Measurements from ENCODE around the gene HS6ST2.

DNA sequence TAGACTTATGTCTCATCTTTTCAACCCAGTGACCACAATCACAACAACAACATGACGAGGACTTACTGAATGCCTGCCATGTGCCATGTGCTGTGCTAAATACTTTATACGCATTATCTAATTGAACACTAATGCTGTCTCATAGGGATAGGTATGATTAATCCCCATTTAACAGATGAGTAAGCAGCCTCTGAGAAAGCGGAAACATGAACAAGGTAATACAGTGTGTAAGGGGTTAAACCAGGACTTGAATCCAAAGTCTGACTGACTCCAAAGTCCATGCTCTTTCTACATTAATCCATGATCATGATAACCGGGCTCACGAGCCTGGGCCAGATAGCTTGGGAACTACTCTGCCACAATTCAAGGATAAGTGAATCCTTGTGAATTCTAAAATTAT, 364.3 kb downstream of the HS6ST2 start:
- TF ChIP-seq, protein P1, sequence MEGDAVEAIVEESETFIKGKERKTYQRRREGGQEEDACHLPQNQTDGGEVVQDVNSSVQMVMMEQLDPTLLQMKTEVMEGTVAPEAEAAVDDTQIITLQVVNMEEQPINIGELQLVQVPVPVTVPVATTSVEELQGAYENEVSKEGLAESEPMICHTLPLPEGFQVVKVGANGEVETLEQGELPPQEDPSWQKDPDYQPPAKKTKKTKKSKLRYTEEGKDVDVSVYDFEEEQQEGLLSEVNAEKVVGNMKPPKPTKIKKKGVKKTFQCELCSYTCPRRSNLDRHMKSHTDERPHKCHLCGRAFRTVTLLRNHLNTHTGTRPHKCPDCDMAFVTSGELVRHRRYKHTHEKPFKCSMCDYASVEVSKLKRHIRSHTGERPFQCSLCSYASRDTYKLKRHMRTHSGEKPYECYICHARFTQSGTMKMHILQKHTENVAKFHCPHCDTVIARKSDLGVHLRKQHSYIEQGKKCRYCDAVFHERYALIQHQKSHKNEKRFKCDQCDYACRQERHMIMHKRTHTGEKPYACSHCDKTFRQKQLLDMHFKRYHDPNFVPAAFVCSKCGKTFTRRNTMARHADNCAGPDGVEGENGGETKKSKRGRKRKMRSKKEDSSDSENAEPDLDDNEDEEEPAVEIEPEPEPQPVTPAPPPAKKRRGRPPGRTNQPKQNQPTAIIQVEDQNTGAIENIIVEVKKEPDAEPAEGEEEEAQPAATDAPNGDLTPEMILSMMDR (IDR thresholded peaks at IDR 0.05), result no peak
- no peak for TF ChIP-seq POLR2A (IDR thresholded peaks at IDR 0.05)
